OCI-M2 (cell line): ENCODE results near the gene SYNJ2.

Experiments
- DNase-seq: peaks from one replicate; lab custom pipeline; 2025; ENCODE audit not compliant: unreplicated experiment; lab: John Stamatoyannopoulos, UW

Gene SYNJ2

DNA sequence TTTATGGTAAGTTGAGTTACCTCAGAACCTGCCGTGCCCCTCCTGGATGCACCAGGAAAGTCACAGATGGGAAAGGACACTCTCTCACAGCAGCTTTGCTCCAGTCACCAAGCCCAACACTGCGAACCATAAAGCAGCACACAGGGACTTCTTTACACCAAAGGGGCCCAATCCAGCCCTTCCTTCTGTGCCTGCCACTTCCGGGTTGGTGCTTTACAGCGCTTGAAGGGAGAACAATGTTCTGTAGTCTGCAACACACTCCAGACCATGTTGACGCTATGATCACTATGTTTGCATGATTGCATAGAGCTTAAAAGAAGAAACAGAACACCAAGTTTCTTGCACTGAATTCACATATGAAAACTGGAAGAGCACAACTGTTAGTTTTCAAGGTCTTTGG is 129.3 kb downstream of the SYNJ2 start:
- DNase-seq, result no peak

DNA sequence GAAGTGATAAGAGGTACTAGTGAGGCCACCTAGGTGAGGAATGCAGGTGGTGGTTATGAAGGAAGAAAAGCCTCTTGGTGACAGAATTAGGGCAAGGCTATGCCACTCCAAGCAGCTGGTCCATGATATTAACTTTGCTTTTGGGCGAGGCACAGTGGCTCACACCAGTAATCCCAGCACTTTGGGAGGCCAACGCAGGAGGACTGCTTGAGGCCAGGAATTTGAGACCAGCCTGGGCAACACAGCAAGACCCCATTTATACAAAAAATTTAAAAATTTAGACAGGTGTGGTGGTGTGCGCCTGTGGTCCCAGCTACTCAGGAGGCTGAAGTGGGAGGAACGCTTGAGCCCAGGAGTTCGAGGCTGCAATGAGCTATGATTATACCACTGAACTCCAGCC is 130.3 kb downstream of the SYNJ2 start:
- no peak for DNase-seq

DNA sequence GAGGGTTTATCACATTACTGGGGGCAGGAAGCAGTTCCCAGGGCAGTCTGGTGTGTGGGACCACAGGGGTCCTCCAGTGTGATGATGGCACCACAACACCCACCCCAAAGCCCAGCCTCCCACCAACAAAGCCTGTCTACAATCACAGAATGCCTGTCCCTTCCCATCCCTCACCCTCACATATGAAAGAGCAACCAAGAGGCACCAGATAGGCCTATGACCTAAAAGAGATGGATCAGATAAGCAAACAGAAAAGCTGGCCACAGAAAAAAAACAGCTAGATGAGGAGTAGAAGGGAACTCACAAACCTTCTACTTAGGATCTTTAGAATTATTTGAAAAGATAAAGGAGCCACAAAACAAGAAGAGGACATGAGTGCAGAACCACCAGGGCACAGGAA is 132.1 kb downstream of the SYNJ2 start:
- DNase-seq, result no peak

DNA sequence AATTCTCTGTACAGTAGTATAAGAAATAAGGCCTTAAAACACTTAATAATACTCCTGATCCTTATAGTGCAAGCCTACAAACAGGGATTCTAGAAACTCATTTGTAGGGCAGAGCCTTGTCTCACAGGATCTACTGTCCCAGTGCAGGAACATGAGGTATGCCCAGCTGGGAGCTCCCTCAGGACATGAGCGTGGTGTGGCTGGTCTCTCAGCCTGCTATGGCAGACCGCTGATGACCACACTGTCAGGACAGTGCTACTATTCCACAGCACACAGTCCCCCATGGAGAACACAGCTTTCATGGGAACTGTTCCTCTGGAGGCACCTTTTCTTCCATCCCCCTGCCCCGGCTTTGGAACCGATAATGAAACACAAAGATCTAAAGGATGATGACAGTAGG is 133.4 kb downstream of the SYNJ2 start:
- DNase-seq, result no peak

DNA sequence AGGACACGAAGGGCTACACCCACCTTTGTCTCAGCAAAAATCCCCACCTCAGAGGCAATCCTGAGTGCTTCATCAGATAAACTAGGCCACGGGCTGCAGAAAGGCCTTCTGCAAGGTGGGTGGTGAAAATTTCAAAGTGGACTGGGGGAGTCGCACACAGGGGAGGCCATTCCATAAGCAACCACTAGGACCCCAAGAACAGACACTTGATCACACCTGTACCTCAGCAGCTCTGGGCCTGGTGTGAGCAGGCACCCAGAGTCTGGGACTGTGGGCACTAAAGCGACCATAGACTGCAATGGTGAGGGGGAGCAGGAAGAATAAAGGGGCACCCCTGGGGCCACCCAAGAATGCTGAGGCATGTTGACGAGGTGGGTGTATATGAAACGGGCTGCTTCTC is 133.8 kb downstream of the SYNJ2 start:
- no peak for DNase-seq

DNA sequence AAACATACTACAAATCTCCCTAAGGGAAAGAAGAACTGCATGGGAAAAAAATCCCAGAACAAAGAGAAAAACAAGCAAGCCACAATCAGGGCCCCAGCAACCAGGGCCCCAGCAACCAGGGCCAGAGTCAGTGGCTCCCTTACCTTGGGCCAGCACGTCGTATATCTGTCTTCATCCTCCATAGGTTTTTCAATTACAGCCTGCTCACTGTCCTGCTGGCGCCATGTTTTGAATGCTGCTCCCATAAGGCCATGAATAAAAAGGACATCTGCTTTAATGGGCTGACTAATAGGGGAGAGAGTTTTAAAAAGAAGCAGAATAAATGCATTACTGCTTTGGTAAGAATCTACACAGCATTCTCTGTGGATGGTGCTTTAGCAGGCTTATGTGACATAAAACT is 137.2 kb downstream of the SYNJ2 start:
- no peak for DNase-seq

DNA sequence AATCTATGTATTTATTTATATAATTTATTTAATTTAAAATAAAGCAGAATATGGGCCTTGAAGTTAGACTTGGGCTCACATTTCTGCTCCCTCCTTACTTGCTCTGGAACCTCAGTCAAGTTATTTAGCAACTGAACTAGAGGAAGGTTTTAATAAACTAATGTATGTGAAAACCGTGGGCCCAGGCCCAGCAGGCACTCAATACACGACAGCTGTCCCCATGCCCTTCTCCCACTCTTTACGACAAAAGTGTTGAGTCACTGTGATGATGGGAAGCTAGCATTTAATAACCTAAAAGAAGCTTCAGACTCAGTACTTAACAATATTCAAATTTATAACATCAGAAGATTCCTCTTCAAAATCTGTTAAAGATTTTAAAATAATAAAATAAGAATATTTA is 139.7 kb downstream of the SYNJ2 start:
- no peak for DNase-seq

DNA sequence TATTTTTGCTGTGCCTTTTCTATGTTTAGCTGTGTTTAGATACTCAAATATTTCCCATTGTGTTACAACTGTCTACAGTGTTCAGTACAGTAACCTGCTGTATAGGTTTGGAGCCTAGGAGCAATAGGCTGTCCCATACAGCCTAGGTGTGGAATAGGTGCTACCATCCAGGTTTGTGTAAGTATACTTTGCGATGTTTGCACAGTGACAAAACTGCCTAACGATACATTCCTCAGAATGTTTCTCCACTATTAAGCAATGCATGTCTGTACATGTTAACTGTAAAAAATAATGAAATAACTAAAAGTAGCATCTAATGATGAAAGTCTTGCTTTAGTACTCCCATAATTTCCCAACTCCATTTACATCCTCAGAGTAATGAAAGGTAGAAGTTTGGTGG is 140.4 kb downstream of the SYNJ2 start:
- no peak for DNase-seq

DNA sequence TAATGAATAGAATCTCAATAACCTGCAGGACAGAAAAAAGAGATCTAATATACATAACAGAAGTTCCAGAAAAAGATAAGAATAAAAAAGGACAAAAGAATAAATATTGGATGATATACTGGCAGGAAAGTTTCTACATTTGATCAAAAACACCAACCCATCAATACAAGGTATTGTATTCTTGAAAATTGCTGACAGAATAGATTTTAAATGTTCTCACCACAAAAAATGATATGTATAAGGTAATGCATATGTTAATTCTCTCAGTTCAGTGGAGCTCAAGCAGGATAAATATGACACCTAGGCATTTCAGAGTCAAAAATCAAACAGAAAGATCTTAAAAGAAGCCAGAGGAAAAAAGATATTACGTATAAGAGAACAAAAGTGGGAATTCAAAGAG is 142.6 kb downstream of the SYNJ2 start:
- no peak for DNase-seq

DNA sequence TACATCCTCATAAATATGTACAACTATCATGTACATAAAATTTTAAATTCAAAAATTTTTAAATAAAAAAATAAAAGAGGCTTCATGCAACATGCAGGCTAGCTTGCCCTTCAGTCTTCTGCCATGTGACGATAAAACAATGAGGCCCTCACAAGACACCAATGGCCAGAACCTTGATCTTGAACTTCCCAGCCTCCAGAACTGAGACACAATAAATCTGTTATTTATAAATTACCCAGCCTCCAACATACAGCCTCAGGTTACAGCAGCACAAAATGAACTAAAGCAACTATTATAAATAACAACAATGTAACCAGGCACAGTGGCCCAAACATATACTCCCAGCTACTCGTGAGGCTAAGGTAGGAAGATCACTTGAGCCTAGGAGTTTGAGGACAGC is 143.6 kb downstream of the SYNJ2 start:
- no peak for DNase-seq

DNA sequence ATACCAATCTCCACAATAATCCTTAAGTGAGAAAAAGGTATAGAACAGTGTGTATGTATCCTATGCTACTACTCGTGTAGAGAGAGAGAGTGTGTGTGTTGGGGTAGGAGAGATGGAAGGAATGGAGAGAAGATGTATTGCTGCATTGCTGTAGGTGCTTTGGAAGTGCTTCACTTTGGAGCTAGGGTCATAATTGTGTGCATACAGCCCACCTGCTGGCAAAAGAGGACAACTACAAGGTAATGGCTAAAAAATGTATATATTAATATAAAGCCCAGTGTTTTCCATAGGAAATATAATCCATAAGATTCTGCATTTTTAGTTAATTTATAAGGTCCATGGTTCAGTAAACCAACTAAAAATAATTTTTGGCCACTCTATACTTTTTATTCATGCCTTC is 150.3 kb downstream of the SYNJ2 start:
- DNase-seq, result no peak

DNA sequence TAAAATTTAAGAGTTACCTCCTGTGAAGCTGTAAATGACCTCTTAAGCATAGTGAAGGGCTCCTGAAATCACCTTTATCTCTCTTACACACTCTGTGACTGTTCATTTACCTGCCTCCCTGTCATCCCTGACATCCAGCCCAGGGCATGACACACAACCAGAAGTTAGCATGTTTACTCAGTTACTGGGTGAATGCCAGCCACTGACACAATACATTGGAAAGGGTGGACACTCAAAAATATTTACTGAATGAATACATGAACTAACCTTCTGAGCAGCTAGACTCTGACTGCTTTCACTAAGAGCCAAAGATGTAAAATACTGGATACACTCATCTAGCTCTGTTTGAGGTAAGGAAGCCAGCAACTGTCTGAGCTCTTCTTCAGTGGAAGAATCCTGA is 161.1 kb downstream of the SYNJ2 start:
- no peak for DNase-seq

DNA sequence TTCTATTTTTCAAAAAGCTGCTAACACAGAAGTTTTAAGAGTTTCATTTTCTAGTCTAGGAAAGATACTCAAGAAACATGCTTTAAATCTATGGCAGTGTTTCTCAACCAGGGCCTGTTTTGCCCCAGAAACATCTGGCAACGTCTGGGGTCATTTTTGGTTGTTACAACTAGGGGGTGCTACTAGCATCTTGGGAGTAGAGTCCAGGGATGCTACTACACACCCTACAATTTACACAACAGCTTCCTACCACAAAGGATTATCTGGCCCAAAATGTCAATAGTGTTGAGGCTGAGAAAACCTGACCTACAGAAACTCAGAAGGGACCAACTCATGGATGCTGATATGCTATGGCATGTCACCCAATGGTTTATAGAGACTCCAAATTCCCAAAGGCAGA is 162.0 kb downstream of the SYNJ2 start:
- DNase-seq, result no peak
